Effector CD8-positive, alpha-beta T cell (primary cell): ENCODE data around the gene CHST7.

Experiments used
- DNase-seq: peaks from one replicate; lab custom pipeline; 2025; lab: John Stamatoyannopoulos, UW

The CHST7 gene

GRCh38 chrX:46610070-46610658, 36.6 kb downstream of the CHST7 start:
- DNase-seq, result no peak

GRCh38 chrX:46611658-46612362, 38.2 kb downstream of the CHST7 start:
- DNase-seq, result no peak

- DNase-seq, result no peak
These were observed 44.3 kb downstream of the CHST7 start for GRCh38 chrX:46617906-46618305.

- DNase-seq, result no peak
These were observed 45.4 kb downstream of the CHST7 start for GRCh38 chrX:46618947-46619346.

GRCh38 chrX:46620505-46620904, 46.9 kb downstream of the CHST7 start:
- DNase-seq, result no peak

- DNase-seq, result no peak
These were observed 48.0 kb downstream of the CHST7 start for GRCh38 chrX:46621572-46621971.

GRCh38 chrX:46624090-46624786, 50.7 kb downstream of the CHST7 start:
- no peak for DNase-seq

- DNase-seq, result no peak
These were observed 53.0 kb downstream of the CHST7 start for GRCh38 chrX:46626566-46626965.

GRCh38 chrX:46627062-46627461, 53.5 kb downstream of the CHST7 start:
- no peak for DNase-seq

GRCh38 chrX:46627711-46628419, 54.3 kb downstream of the CHST7 start:
- no peak for DNase-seq

- no peak for DNase-seq
These were observed 55.2 kb downstream of the CHST7 start for GRCh38 chrX:46628460-46629371.

GRCh38 chrX:46630141-46630540, 56.6 kb downstream of the CHST7 start:
- DNase-seq, result no peak

GRCh38 chrX:46634577-46634976, 61.0 kb downstream of the CHST7 start:
- no peak for DNase-seq

GRCh38 chrX:46635186-46635585, 61.6 kb downstream of the CHST7 start:
- no peak for DNase-seq

GRCh38 chrX:46636223-46636622, 62.7 kb downstream of the CHST7 start:
- no peak for DNase-seq

- no peak for DNase-seq
These were observed 64.4 kb downstream of the CHST7 start for GRCh38 chrX:46637938-46638337.

GRCh38 chrX:46642145-46642544, 68.6 kb downstream of the CHST7 start:
- DNase-seq, result no peak

- DNase-seq, result no peak
These were observed 70.1 kb downstream of the CHST7 start for GRCh38 chrX:46643636-46644035.

- DNase-seq, result no peak
These were observed 72.0 kb downstream of the CHST7 start for GRCh38 chrX:46645614-46646013.

GRCh38 chrX:46647251-46647650, 73.7 kb downstream of the CHST7 start:
- no peak for DNase-seq
